NB4 (cell line): ENCODE measurements around the gene SNX14.

Experiments used
- CTCF ChIP-seq: IDR thresholded peaks from one replicate; pipeline ENCODE4 v1.5.1; 2012; ENCODE audit warnings: low read depth, low read length
- MAX ChIP-seq: IDR thresholded peaks from 2 replicates; pipeline ENCODE4 v1.6.1; 2011; ENCODE audit warnings: low read depth, low read length
- POLR2A ChIP-seq: IDR thresholded peaks from 2 replicates; pipeline ENCODE4 v1.6.1; 2011; ENCODE audit warnings: mild to moderate bottlenecking; ENCODE audit not compliant: insufficient read length; ENCODE audit errors: extremely low read depth

DNA sequence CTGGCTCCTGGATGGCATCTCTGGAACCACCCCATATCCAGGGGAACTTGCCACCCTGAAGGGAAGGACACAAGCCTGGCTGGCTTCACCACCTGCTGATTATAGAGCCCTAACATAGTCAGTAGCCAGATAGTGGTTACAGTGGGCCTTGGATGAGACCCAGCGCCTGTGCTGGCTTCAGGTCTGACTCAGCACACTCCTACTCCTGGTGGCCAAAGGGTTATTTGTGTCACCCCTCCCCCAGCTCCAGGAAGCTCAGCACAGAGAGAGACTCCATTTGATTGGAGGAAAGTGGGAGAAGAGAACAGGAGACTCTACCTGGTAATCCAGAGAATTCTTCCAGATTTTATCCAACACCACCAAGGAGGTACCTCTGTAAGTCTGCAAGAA, 12.8 kb downstream of the SNX14 start:
- TF ChIP-seq MAX: no peak
- TF ChIP-seq CTCF: no peak
- no peak for TF ChIP-seq POLR2A
